Brain pericyte (primary cell): ENCODE data around the gene ZBTB25.

Experiments used
- DNase-seq: peaks from one replicate; pipeline ENCODE4 v3.0.0-alpha.2; 2012; ENCODE audit warnings: low read depth, low spot score

The ZBTB25 gene

GRCh38 chr14:64478634-64479250 lies 24.9 kb downstream of the ZBTB25 start:
- DNase-seq = no peak

GRCh38 chr14:64476438-64476837 lies 27.2 kb downstream of the ZBTB25 start:
- no peak for DNase-seq

- no peak for DNase-seq
Observed at GRCh38 chr14:64475585-64476273, 27.9 kb downstream of the ZBTB25 start.

DNA sequence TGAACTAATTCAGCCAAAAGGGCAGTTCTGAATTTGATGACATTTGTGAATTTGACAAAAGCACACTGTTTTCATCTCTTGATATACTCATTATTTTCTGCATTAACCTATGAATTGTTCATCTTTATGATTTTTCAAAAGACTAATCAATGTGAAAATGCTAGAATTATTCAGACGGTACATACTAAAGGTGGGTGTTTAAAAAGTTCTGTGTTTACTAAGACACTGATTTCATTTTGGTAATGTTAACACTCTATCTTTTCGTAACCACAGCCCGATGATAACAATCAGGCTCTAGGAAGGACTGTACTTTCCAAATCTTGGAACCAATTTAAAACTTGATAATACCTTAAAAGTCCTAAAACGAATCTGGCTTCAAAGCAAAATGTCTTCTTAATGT lies 28.9 kb downstream of the ZBTB25 start:
- no peak for DNase-seq

DNA sequence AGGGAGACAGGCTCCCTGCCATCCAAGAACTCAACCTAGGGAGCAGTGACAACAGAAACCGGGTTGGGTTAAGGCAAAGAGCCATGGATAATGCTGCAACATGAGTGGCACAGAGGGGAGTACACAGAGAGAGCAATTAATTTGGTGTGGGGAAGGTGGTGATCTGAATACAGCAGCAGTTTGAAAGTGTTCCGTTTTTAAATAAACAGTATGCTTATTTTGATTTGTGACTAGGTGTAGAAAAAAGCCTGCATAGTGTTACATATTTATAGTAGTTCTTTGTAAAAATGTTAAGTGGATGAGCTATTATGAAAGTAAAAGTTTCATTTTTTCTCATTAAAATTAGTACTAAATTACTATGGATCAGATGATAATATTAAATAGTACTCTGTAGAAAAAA lies 29.6 kb downstream of the ZBTB25 start:
- no peak for DNase-seq

DNA sequence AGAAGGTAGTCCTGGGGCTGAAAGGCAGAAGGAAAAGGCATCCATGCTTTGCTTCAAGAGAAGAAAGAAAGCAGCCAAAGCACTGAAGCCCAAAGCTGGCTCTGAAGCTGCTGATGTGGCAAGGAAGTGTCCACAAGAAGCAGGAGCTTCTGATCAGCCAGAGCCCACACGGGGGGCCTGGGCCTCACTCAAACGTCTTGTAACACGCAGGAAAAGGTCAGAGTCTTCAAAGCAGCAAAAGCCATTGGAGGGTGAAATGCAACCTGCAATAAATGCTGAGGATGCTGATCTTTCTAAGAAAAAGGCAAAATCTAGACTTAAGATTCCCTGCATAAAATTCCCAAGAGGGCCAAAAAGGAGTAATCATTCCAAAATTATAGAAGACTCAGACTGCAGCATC lies 35.2 kb downstream of the ZBTB25 start:
- DNase-seq = no peak

GRCh38 chr14:64467566-64467965 lies 36.1 kb downstream of the ZBTB25 start:
- no peak for DNase-seq

- no peak for DNase-seq
Observed at GRCh38 chr14:64467101-64467500, 36.5 kb downstream of the ZBTB25 start.

- DNase-seq = no peak
Observed at GRCh38 chr14:64465831-64466554, 37.6 kb downstream of the ZBTB25 start.

GRCh38 chr14:64465191-64465822 lies 38.3 kb downstream of the ZBTB25 start, which contains the start of gene AKAP5:
Gene AKAP5 (plus strand): TSS chr14:64465499. CDS start chr14:64468395, 2,896 bp downstream.
- DNase-seq = no peak

DNA sequence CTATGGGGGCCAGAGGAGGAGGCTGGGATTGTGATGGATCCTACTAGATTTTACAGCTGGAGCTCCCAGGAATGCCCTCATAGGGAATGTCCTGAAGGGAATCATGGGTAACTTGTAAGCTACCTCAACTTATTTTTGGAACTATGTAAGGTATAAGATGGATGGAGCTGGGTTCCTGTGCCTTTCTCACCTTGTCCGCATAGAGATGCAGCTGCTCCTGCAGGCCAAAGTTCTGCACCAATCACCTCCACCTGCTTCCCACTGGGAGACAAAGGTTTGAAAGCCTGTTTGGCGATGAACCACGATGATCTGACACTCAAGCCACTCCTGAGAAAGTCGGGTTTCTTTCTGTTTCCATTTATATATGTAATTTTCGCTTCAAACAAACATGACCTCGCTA lies 39.0 kb downstream of the ZBTB25 start:
- no peak for DNase-seq

GRCh38 chr14:64463873-64464272 lies 39.8 kb downstream of the ZBTB25 start:
- no peak for DNase-seq

GRCh38 chr14:64463195-64463594 lies 40.4 kb downstream of the ZBTB25 start:
- no peak for DNase-seq

DNA sequence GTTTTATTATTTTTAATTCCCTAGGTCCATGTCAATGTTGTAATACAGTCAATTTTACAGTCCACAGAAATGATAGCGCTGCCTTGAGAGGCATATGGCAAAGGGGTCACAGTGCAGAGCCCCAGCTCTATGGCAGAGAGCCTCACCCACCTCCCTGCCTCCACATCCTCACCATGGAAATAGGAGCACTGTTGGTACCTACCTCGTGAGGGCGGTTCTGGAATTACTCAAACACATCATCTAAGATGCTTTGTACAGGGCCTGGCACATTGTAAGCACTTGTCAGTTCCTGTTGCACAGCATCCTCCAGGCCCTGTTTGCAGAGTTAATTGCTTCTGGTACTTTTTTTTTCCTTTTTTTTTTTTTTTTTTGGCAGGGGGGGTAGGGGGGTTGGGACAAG lies 42.4 kb downstream of the ZBTB25 start:
- no peak for DNase-seq

DNA sequence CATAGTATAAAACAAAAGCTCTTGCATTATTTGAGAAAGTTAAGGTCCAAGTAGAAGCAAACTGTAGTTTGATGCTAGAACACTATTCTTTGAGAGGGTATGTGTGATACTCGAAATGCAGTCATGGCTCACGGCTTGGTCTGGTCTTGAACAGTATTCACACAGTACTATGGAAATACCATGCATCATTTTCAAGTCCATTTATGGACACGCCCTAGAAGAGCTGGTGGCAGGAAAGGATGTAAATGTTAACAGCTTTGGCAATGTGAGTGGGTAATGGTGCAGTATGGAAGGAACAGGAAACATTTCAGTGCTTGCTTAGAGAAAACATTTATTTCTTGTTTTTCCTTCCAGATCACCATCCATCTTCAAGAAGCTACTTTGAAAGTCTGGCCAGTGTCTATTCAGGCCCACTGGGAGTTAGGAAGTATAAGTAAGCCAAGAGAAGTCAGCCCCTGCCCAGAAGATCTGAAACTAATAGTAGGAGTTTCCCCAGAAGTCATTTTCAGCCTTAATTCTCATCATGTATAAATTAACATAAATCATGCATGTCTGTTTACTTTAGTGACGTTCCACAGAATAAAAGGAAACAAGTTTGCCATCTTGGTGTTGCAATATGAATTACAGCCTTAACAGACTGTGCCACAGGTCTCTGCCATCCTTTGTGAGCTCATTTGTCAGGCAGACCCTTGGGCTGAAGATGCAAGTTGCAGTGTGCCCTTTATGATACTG lies 44.1 kb downstream of the ZBTB25 start:
- no peak for DNase-seq

- DNase-seq = no peak
Observed at GRCh38 chr14:64454671-64455070, 49.0 kb downstream of the ZBTB25 start.

- no peak for DNase-seq
Observed at GRCh38 chr14:64450255-64450654, 53.4 kb downstream of the ZBTB25 start.

DNA sequence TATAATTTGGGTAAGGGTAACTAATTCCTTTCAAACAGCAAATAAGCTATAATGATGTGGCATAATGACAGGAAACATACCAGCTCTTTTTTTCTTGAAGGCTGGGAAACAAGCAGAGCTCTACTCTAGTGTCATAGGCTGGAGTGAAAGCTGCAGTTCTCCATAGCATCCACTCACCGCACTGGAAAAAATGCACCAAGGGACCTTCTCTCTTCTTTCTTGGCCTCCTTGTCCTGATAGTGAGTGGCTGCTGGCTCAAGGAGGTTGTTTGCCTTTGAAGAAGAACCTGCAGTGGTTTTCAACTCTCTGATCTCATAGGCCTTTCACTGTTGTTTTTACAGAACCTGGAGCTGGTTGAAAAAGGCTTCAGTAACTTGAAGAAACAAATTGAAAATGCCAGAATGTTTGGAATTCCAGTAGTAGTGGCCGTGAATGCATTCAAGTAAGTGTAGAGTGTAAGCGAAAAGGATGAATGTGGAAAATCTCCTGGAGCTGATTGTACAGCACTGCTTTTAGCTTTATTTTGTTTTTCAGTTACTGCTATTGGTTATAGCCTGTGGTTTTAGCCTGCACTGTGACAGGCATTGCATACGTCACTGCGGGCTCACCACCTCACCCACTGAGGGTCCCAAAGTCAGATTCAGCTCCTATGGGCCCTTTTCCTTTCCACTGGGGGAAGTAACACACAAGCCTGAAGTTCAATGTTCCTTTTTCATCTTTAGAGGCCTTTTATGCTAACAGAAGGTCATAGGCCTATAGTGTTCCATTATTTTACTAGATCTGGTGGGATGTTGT lies 55.6 kb downstream of the ZBTB25 start:
- DNase-seq = no peak

DNA sequence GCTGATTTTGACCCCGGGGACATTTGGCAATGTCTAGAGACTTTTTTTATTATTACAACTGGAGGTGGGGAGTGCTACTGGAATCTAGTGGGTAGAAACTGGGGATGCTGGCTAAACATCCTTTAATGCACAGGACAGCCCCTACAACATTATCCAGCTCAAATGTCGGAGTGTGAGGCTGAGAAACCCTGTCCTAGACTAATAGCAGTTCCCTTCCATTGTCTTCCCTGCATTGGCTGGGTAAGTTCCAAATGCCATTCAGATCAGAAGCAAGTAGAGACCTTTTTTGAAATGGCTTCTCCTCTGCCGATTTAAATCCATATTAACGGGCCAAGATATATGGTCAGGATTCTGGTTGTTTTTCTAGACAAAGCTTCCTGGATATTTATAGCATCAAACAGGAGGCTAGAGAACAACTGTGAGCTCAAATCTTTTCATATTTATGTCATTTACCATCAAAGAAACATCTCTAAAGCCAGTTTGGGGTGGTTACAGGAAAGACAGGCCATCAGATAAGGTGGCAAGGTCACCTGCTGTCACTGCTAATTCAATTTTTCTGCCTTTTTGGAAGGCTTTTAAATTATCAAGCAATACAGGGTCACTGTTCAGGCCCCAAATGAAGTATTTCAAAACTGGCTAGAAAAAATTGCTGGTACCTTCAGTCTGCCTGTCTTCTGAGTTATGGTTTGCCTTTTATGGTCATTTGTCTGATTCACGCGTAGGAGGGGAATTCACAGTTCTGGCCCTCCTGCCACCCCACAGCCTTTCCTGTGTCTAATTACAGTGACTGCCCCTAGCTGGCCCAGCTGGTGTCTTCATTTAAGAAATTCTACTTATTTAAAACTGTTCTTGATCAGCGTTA lies 58.4 kb downstream of the ZBTB25 start:
- no peak for DNase-seq

DNA sequence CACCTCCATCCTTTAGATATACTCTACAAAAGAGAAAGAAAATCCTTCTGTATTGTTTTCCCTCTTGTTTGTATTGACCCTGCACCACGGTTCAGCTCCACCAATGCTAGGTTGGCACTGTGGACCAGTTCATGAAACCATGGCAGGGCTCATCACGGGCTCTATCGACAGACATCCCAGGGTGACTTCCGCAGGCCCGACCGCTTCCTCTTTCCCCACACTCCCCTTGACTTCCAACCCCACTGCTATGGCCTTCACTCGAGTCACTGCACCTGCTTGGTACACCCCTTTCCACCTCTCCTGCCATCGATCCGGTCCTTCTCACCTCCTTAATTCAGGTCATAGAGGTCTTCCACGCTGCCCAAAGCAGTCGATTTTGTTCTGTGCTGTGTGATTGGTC lies 59.5 kb downstream of the ZBTB25 start:
- DNase-seq = no peak
